Ovary (tissue), 3 donors: ENCODE data around the gene STK32C.

Experiments
- CTCF ChIP-seq, 3 donors: fragments of 450-650 bp in 2 of 3; fragments of 200-600 bp in 1 of 3; IDR thresholded peaks; one replicate each; pipeline versions ENCODE4 v1.5.1 to v1.8.0; 2016 to 2022; ENCODE audit warnings: antibody characterized with exemption in 3 of 3, mild to moderate bottlenecking in 1 of 3
- EP300 ChIP-seq: sonication (generic); formaldehyde crosslinking; IDR thresholded peaks from one replicate; pipeline ENCODE4 v1.6.1; 2017; ENCODE audit warnings: antibody characterized with exemption
- POLR2A ChIP-seq: fragments of 450-650 bp; IDR thresholded peaks from one replicate; pipeline ENCODE4 v1.6.1; 2017; ENCODE audit warnings: antibody characterized with exemption, mild to moderate bottlenecking, moderate library complexity
- donor health status: DM: no; HTN: no; CAD: no.

GRCh38 chr10:132346806-132347205, 39.1 kb upstream of the STK32C start:
- no peak for TF ChIP-seq CTCF (IDR thresholded peaks at IDR 0.05)
- no peak for TF ChIP-seq EP300
- no peak for TF ChIP-seq POLR2A
